GM12891 (cell line): ENCODE measurements around the gene SMIM23.

ENCODE experiments used
- POLR2AphosphoS5 ChIP-seq: IDR thresholded peaks from 2 replicates; pipeline ENCODE4 v1.6.1; 2011; ENCODE audit warnings: low read depth, low read length, control low read depth
- TAF1 ChIP-seq: IDR thresholded peaks from 2 replicates; pipeline ENCODE4 v1.6.1; 2011; ENCODE audit warnings: low read depth, low read length, control low read depth

GRCh38 chr5:171766875-171767274 is 18.7 kb upstream of the SMIM23 start:
- no peak for TF ChIP-seq POLR2AphosphoS5
- no peak for TF ChIP-seq TAF1
